ENCODE results near the gene CRX. TPM values are rescaled to one million over a fixed set of nuclear protein-coding genes. Genes with fewer than 3 reads are reported as not detected.
A peak's percentile ranks its signal among the peaks of the same experiment; 100 is the strongest.
"Not testable (repeated sequence)": the region's sequence is repeated elsewhere in the genome, so short reads cannot be mapped to it uniquely, and the experiment has no call there.

CRX gene
- total RNA-seq, 1 experiment from 2014 or later = not detected

DNA sequence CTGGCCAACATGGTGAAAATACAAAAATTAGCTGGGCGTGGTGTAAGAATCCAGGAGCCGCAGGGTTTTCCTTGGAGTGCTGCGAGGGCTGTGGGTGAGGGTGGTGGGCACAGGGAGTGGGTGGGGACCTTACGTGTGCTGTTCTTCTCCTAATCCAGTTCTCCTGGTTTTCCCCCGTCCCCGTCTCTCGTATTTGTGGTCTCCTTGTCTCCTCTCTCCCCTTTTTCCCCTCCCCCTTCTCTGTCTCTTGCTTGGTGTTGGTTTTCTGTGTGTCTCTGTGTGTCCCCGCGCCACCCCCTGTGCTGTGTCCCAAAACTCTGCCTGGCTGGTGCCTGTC is 41.6 kb upstream of the CRX start:
- no peak overlapping the region for H3K27ac ChIP-seq
- H3K4me1 ChIP-seq (replicated peaks; ENCODE audit: insufficient read depth) = peaks cover 24% of the 10 kb centered on the region
- DNase-seq = no peak
- peaks cover 33% of the 10 kb centered on the region; the same call in 1 of the 2 replicates for H3F3A ChIP-seq (ENCODE audit: insufficient read depth, low read depth)
- no peaks in the 10 kb centered on the region for H3K9me2 ChIP-seq (ENCODE audit: insufficient read depth)
- POLR2A ChIA-PET (ENCODE audit: unreplicated experiment) = no interaction called here
- H3K36me3 ChIP-seq (ENCODE audit: low read depth) = peaks cover 9% of the 10 kb centered on the region; the same call in 1 of the 2 replicates
- CTCF ChIA-PET = no interaction called here
- peak overlapping the region; percentile 95; the same call in 1 of the 2 replicates for H3K4me3 ChIP-seq
- no TSS peak for BruUV-seq (replicated peaks)
- H3K4me2 ChIP-seq = peak overlapping the region; percentile 95
- intact Hi-C loops (cut with micrococcal nuclease; ENCODE audit: unreplicated experiment) = no loop called here
- H3K79me2 ChIP-seq (ENCODE audit: low read depth) = peaks cover 23% of the 10 kb centered on the region
- 0 out of 2 replicates have a peak, but pooled peaks cover 4% of the 10 kb centered on the region for H4K20me1 ChIP-seq (ENCODE audit: insufficient read depth)
- TF ChIP-seq EZH2 (IDR thresholded peaks at IDR 0.05; ENCODE audit: low read depth) = no peak
- TF ChIP-seq, protein P1, sequence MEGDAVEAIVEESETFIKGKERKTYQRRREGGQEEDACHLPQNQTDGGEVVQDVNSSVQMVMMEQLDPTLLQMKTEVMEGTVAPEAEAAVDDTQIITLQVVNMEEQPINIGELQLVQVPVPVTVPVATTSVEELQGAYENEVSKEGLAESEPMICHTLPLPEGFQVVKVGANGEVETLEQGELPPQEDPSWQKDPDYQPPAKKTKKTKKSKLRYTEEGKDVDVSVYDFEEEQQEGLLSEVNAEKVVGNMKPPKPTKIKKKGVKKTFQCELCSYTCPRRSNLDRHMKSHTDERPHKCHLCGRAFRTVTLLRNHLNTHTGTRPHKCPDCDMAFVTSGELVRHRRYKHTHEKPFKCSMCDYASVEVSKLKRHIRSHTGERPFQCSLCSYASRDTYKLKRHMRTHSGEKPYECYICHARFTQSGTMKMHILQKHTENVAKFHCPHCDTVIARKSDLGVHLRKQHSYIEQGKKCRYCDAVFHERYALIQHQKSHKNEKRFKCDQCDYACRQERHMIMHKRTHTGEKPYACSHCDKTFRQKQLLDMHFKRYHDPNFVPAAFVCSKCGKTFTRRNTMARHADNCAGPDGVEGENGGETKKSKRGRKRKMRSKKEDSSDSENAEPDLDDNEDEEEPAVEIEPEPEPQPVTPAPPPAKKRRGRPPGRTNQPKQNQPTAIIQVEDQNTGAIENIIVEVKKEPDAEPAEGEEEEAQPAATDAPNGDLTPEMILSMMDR (conservative IDR thresholded peaks at IDR 0.05) = no peak
- H3K9me3 ChIP-seq (ENCODE audit: insufficient read depth, low read depth) = no peaks in the 10 kb centered on the region
- H3K27me3 ChIP-seq (ENCODE audit: insufficient read depth, low read depth) = no peaks in the 10 kb centered on the region
- no peak overlapping the region for H2AFZ ChIP-seq

DNA sequence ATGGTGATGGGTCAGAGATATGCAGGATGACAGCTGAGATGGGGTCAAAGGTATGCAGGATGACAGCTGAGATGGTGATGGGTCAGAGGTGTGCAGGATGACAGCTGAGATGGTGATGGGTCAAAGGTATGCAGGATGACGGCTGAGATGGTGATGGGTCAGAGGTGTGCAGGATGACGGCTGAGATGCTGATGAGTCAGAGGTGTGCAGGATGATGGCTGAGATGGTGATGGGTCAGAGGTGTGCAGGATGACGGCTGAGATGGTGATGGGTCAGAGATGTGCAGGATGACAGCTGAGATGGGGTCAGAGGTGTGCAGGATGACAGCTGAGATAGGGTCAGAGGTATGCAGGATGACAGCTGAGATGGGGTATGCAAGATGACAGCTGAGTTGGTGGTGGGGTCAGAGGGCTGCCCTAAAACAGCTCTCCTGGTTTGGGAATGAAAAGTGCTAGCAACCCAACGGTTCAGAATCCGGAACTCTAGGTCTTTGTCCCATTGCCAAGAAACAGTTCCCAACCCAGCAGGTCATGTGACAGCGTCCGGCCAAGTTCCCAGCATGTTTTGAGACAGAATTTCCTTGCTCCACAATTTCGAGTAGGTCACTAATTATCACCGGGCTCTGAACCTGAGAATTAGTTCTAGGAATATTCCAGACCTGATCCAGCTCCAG is 40.0 kb upstream of the CRX start:
- Histone ChIP-seq H3F3A (ENCODE audit: insufficient read depth, low read depth) (peaks cover 23% of the 10 kb centered on the region; the same call in 1 of the 2 replicates), H3K9me2 (ENCODE audit: insufficient read depth) (no peaks in the 10 kb centered on the region), H4K20me1 (ENCODE audit: insufficient read depth) (0 out of 2 replicates have a peak, but pooled peaks cover 4% of the 10 kb centered on the region), H3K27me3 (ENCODE audit: insufficient read depth, low read depth) (no peaks in the 10 kb centered on the region), H2AFZ (no peak overlapping the region), H3K4me2 (no peak overlapping the region), H3K27ac (no peak overlapping the region), H3K9me3 (ENCODE audit: insufficient read depth, low read depth) (no peaks in the 10 kb centered on the region), H3K36me3 (ENCODE audit: low read depth) (peaks cover 9% of the 10 kb centered on the region; the same call in 1 of the 2 replicates), H3K4me3 (no peak overlapping the region), H3K79me2 (ENCODE audit: low read depth) (peaks cover 23% of the 10 kb centered on the region), H3K4me1 (replicated peaks; ENCODE audit: insufficient read depth) (peaks cover 15% of the 10 kb centered on the region)
- no peak for DNase-seq
- POLR2A ChIA-PET (ENCODE audit: unreplicated experiment) = no interaction called here
- TF ChIP-seq, protein P1 (conservative IDR thresholded peaks at IDR 0.05) = no peak
- TF ChIP-seq EZH2 (IDR thresholded peaks at IDR 0.05; ENCODE audit: low read depth) = no peak
- intact Hi-C loops (cut with micrococcal nuclease; ENCODE audit: unreplicated experiment) = no loop called here
- CTCF ChIA-PET = no interaction called here
- BruUV-seq (replicated peaks) = no TSS peak

DNA sequence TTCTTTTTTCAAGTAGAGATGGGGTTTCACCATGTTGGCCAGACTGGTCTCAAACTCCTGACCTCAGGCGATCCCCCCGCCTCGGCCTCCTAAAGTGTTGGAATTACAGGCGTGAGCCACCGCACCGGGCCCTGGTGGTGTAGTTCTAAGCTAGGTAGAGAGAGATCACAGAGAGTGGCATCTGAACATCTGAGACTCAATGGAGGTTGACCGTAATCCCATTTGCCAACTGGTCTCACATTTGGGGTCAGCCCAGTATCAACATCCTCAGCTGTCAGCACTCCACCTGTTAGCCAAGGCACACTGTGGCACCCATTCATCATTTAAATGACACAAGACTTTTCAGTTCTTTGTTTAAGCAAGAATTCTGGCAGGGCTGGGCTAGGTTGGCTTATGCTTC is 35.2 kb upstream of the CRX start:
- intact Hi-C loops (cut with micrococcal nuclease; ENCODE audit: unreplicated experiment) = no loop called here
- no peaks in the 10 kb centered on the region for H3K9me2 ChIP-seq (ENCODE audit: insufficient read depth)
- H3F3A ChIP-seq (ENCODE audit: insufficient read depth, low read depth) = peaks cover 34% of the 10 kb centered on the region
- DNase-seq = no peak
- 0 out of 2 replicates have a peak, but pooled peaks cover 3% of the 10 kb centered on the region for H3K36me3 ChIP-seq (ENCODE audit: low read depth)
- no peak overlapping the region for H3K27ac ChIP-seq
- no peak for TF ChIP-seq EZH2 (IDR thresholded peaks at IDR 0.05; ENCODE audit: low read depth)
- TF ChIP-seq, protein P1 (conservative IDR thresholded peaks at IDR 0.05) = no peak
- H3K4me1 ChIP-seq (replicated peaks; ENCODE audit: insufficient read depth) = peaks cover 10% of the 10 kb centered on the region
- H3K79me2 ChIP-seq (ENCODE audit: low read depth) = no peaks in the 10 kb centered on the region
- BruUV-seq (replicated peaks) = no TSS peak
- H3K27me3 ChIP-seq (ENCODE audit: insufficient read depth, low read depth) = no peaks in the 10 kb centered on the region
- no peak overlapping the region for H2AFZ ChIP-seq
- POLR2A ChIA-PET (ENCODE audit: unreplicated experiment) = no interaction called here
- H3K9me3 ChIP-seq (ENCODE audit: insufficient read depth, low read depth) = no peaks in the 10 kb centered on the region
- no peak overlapping the region for H3K4me2 ChIP-seq
- no peaks in the 10 kb centered on the region for H4K20me1 ChIP-seq (ENCODE audit: insufficient read depth)
- H3K4me3 ChIP-seq = no peak overlapping the region
- CTCF ChIA-PET = no interaction called here

DNA sequence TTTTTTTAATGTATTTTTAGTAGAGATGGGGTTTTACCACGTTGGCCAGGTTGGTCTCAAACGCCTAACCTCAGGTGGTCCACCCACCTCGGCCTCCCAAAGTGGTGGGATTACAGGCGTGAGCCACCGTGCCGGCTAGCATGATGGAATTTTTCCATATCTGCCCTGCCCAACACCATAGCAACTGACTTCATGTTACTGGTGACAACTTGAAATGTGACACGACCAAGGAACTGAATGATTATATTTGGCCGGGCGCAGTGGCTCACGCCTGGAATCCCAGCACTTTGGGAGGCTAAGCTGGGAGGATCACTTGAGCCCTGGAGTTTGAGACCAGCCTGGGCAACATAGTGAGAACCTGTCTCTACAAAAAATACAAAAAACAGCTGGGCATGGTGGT is 34.4 kb upstream of the CRX start:
- H3K27me3 ChIP-seq (ENCODE audit: insufficient read depth, low read depth); POLR2A ChIA-PET (ENCODE audit: unreplicated experiment); H3K4me3 ChIP-seq; H2AFZ ChIP-seq; H3K9me2 ChIP-seq (ENCODE audit: insufficient read depth); H3K79me2 ChIP-seq (ENCODE audit: low read depth); H3K9me3 ChIP-seq (ENCODE audit: insufficient read depth, low read depth); H3K27ac ChIP-seq; H3K4me1 ChIP-seq (replicated peaks; ENCODE audit: insufficient read depth); DNase-seq; H4K20me1 ChIP-seq (ENCODE audit: insufficient read depth); intact Hi-C loops (cut with micrococcal nuclease; ENCODE audit: unreplicated experiment); H3K36me3 ChIP-seq (ENCODE audit: low read depth); BruUV-seq (replicated peaks); H3K4me2 ChIP-seq: not testable (repeated sequence)
- peaks cover 32% of the 10 kb centered on the region for H3F3A ChIP-seq (ENCODE audit: insufficient read depth, low read depth)
- CTCF ChIA-PET = interaction anchor here (0.6 kb wide), 1 partner anchor 271 kb away, joined by 4 read pairs; no protein-coding TSS in a partner anchor

DNA sequence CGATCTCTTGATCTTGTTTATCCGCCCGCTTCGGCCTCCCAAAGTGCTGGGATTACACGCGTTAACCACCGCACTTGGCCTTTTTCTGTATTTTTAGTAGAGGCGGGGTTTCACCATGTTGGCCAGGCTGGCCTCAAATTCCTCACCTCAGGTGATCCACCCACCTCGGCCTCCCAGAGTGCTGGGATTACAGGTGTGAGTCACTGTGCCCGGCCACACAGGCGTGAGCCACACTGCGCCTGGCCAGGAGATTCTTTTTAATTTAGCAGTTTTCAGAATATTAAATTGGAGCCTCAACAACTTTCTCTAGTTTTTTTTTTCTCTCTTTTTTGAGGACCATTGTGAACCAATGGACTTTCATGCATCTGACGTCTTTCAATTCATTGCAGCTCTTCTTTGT is 31.9 kb upstream of the CRX start:
- H3K4me1 ChIP-seq (replicated peaks; ENCODE audit: insufficient read depth); H3K79me2 ChIP-seq (ENCODE audit: low read depth); H3K36me3 ChIP-seq (ENCODE audit: low read depth); H4K20me1 ChIP-seq (ENCODE audit: insufficient read depth); H3K9me2 ChIP-seq (ENCODE audit: insufficient read depth); H3K9me3 ChIP-seq (ENCODE audit: insufficient read depth, low read depth); POLR2A ChIA-PET (ENCODE audit: unreplicated experiment); BruUV-seq (replicated peaks); H3K27me3 ChIP-seq (ENCODE audit: insufficient read depth, low read depth): not testable (repeated sequence)
- intact Hi-C loops (cut with micrococcal nuclease; ENCODE audit: unreplicated experiment) = loop anchor here (1.0 to 10.0 kb wide), 2 partner anchors 11 to 75 kb away; no protein-coding TSS in a partner anchor
- Histone ChIP-seq H2AFZ (peak overlapping the region; percentile 66; the same call in 1 of the 2 replicates), H3K4me2 (peak overlapping the region; percentile 74), H3K27ac (peak overlapping the region; percentile 65), H3F3A (ENCODE audit: insufficient read depth, low read depth) (peaks cover 26% of the 10 kb centered on the region), H3K4me3 (peak overlapping the region; percentile 42; the same call in 1 of the 2 replicates)
- peak; percentile 68 to 78 for DNase-seq
- CTCF ChIA-PET = interaction anchor here (0.6 to 1.0 kb wide), 9 partner anchors 10 to 1761 kb away, joined by 3 to 8 read pairs (median 4); no protein-coding TSS in a partner anchor
